ENCODE results near the gene OSBPL10. TPM values are rescaled to one million over a fixed set of nuclear protein-coding genes. Genes with fewer than 3 reads are reported as not detected.

The OSBPL10 gene
- total RNA-seq, 1 donor from 2014 or later, result 24.4 TPM

DNA sequence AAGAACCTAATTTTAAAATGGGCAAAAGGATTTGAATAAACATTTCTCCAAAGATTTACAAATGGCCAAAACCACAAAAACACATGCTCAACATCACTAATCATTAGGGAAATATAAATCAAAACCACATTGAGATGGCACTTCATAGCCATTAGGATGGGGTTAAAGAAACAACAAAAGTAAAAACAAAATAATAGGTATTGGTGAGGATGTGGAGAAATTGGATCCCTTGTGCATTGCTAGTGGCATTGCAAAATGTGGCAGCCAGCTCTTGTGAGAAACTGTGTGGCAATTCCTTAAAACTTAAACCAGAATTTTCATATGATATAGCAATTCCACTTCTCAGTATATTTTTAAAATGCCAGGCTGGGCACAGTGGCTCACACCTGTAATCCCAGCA is 321.8 kb downstream of the OSBPL10 start:
- TF ChIP-seq, protein P1, sequence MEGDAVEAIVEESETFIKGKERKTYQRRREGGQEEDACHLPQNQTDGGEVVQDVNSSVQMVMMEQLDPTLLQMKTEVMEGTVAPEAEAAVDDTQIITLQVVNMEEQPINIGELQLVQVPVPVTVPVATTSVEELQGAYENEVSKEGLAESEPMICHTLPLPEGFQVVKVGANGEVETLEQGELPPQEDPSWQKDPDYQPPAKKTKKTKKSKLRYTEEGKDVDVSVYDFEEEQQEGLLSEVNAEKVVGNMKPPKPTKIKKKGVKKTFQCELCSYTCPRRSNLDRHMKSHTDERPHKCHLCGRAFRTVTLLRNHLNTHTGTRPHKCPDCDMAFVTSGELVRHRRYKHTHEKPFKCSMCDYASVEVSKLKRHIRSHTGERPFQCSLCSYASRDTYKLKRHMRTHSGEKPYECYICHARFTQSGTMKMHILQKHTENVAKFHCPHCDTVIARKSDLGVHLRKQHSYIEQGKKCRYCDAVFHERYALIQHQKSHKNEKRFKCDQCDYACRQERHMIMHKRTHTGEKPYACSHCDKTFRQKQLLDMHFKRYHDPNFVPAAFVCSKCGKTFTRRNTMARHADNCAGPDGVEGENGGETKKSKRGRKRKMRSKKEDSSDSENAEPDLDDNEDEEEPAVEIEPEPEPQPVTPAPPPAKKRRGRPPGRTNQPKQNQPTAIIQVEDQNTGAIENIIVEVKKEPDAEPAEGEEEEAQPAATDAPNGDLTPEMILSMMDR (conservative IDR thresholded peaks at IDR 0.05), result no peak
- DNase-seq (ENCODE audit: extremely low spot score, unreplicated experiment), result no peak
- Mint-ChIP-seq H3K36me3 (peaks cover 34% of the 10 kb centered on the region), H3K4me1 (ENCODE audit: unreplicated experiment) (peaks cover 14% of the 10 kb centered on the region), H3K27ac (no peak overlapping the region), H3K27me3 (no peaks in the 10 kb centered on the region), H3K4me3 (no peak overlapping the region), H3K9me3 (peaks cover 22% of the 10 kb centered on the region)

DNA sequence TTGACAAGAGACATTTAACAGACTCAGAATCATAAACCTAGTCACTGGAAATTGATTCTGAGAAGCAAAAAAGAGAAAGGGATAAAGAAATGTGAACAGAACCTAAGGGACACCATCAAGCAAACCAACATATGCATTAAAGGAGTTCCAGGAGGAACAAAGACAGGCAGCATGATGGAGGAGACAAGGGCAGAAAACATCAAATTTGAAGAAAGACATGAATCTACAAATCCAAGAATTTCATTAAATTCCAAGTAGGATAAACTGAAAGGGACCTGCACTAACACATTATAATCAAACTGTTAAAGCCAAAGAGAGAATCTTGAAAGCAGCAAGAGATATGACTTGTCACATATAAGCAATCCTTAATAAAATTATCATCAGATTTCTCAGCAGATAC is 326.1 kb downstream of the OSBPL10 start:
- no peak overlapping the region for H3K4me3 Mint-ChIP-seq
- no peak for DNase-seq (ENCODE audit: extremely low spot score, unreplicated experiment)
- H3K27me3 Mint-ChIP-seq, result no peaks in the 10 kb centered on the region
- peaks cover 57% of the 10 kb centered on the region for H3K36me3 Mint-ChIP-seq
- H3K9me3 Mint-ChIP-seq, result peaks cover 34% of the 10 kb centered on the region
- TF ChIP-seq, protein P1 (conservative IDR thresholded peaks at IDR 0.05), result no peak
- H3K27ac Mint-ChIP-seq, result no peak overlapping the region
- H3K4me1 Mint-ChIP-seq (ENCODE audit: unreplicated experiment), result no peaks in the 10 kb centered on the region

DNA sequence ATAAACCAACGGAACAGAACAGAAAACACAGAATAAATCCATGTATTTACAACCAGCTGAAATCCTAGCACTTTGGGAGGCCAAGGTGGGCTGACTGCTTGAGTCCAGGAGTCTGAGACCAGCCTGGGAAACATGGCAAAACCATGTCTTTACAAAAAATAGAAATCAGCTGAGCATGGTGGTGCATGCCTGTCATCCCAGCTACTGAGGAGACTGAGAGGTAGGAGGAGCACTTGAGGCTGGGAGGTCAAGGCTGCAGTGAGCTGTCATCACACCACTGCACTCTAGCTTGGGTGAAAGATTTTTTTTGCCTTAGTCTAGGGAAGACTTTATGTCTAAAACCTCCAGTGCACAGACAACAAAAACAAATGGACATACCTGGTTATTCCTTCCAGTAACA is 327.6 kb downstream of the OSBPL10 start:
- no peak for DNase-seq (ENCODE audit: extremely low spot score, unreplicated experiment)
- TF ChIP-seq, protein P1 (conservative IDR thresholded peaks at IDR 0.05), result no peak
- peaks cover 72% of the 10 kb centered on the region for H3K36me3 Mint-ChIP-seq
- H3K9me3 Mint-ChIP-seq, result peaks cover 44% of the 10 kb centered on the region
- H3K4me1 Mint-ChIP-seq (ENCODE audit: unreplicated experiment), result no peaks in the 10 kb centered on the region
- no peak overlapping the region for H3K4me3 Mint-ChIP-seq
- no peaks in the 10 kb centered on the region for H3K27me3 Mint-ChIP-seq
- H3K27ac Mint-ChIP-seq, result no peak overlapping the region

GRCh38 chr3:31652296-31652695 is 328.8 kb downstream of the OSBPL10 start:
- TF ChIP-seq, protein P1 (conservative IDR thresholded peaks at IDR 0.05), result no peak
- Mint-ChIP-seq H3K4me1 (ENCODE audit: unreplicated experiment) (no peaks in the 10 kb centered on the region), H3K36me3 (peaks cover 72% of the 10 kb centered on the region), H3K9me3 (peaks cover 41% of the 10 kb centered on the region), H3K27ac (peak overlapping the region; percentile 7), H3K27me3 (no peaks in the 10 kb centered on the region), H3K4me3 (no peak overlapping the region)
- no peak for DNase-seq (ENCODE audit: extremely low spot score, unreplicated experiment)

- peaks cover 36% of the 10 kb centered on the region for H3K9me3 Mint-ChIP-seq
- H3K4me1 Mint-ChIP-seq (ENCODE audit: unreplicated experiment), result no peaks in the 10 kb centered on the region
- H3K27ac Mint-ChIP-seq, result no peak overlapping the region
Measured at GRCh38 chr3:31648286-31648968, 332.6 kb downstream of the OSBPL10 start.

More at GRCh38 chr3:31648286-31648968, 332.6 kb downstream of the OSBPL10 start:
- TF ChIP-seq, protein P1 (conservative IDR thresholded peaks at IDR 0.05), result no peak
- no peaks in the 10 kb centered on the region for H3K27me3 Mint-ChIP-seq
- DNase-seq (ENCODE audit: extremely low spot score, unreplicated experiment), result no peak
- H3K4me3 Mint-ChIP-seq, result no peak overlapping the region
- H3K36me3 Mint-ChIP-seq, result peaks cover 66% of the 10 kb centered on the region

Data from type B pancreatic cell (in vitro differentiated cells).